HG02884 (cell line): Measurements from ENCODE around the gene ANO7.

Source experiments
- ATAC-seq: cut with Tn5 transposase; IDR thresholded peaks from one replicate; pipeline ENCODE4 v1.9.1; 2021; ENCODE audit warnings: mild to moderate bottlenecking, moderate library complexity; ENCODE audit not compliant: unreplicated experiment

ANO7 gene

GRCh38 chr2:241226723-241227572 lies 38.5 kb downstream of the ANO7 start:
- ATAC-seq = no peak

GRCh38 chr2:241227594-241227993 lies 39.1 kb downstream of the ANO7 start:
- no peak for ATAC-seq

- ATAC-seq = no peak
Observed at GRCh38 chr2:241228081-241228859, 39.8 kb downstream of the ANO7 start.

- no peak for ATAC-seq
Observed at GRCh38 chr2:241228860-241229516, 40.5 kb downstream of the ANO7 start.

GRCh38 chr2:241229563-241230401 lies 41.3 kb downstream of the ANO7 start:
- ATAC-seq = no peak

- no peak for ATAC-seq
Observed at GRCh38 chr2:241230435-241230834, 42.0 kb downstream of the ANO7 start.

- no peak for ATAC-seq
Observed at GRCh38 chr2:241232736-241233575, 44.5 kb downstream of the ANO7 start.

GRCh38 chr2:241234066-241234790 lies 45.8 kb downstream of the ANO7 start:
- ATAC-seq = no peak

GRCh38 chr2:241234962-241235740 lies 46.7 kb downstream of the ANO7 start:
- no peak for ATAC-seq

- no peak for ATAC-seq
Observed at GRCh38 chr2:241235859-241236593, 47.5 kb downstream of the ANO7 start.

- ATAC-seq = no peak
Observed at GRCh38 chr2:241237047-241237446, 48.6 kb downstream of the ANO7 start.

- no peak for ATAC-seq
Observed at GRCh38 chr2:241237949-241238371, 49.5 kb downstream of the ANO7 start.

GRCh38 chr2:241238693-241239198 lies 50.3 kb downstream of the ANO7 start:
- no peak for ATAC-seq

GRCh38 chr2:241239552-241240202 lies 51.2 kb downstream of the ANO7 start:
- no peak for ATAC-seq

- ATAC-seq = no peak
Observed at GRCh38 chr2:241240320-241241004, 52.0 kb downstream of the ANO7 start.

- no peak for ATAC-seq
Observed at GRCh38 chr2:241241669-241242068, 53.2 kb downstream of the ANO7 start.
